Fibroblast of mammary gland (primary cell): ENCODE data around the gene CIITA.

Source experiments
- DNase-seq: peaks from one replicate; pipeline ENCODE4 v3.0.0-alpha.2; 2010; ENCODE audit warnings: low read depth
- H3K4me3 ChIP-seq: 2 replicates; pipeline ENCODE4 v1.5.1; 2011; ENCODE audit warnings: low read depth, mild to moderate bottlenecking, low read length, moderate library complexity; ENCODE audit not compliant: control insufficient read depth
- CTCF ChIP-seq: conservative IDR thresholded peaks from 2 replicates; pipeline ENCODE4 v1.5.1; 2011; ENCODE audit warnings: low read depth, low read length, inconsistent platforms; ENCODE audit not compliant: control insufficient read depth, insufficient read depth

CIITA gene

GRCh38 chr16:10852286-10852685, 24.7 kb upstream of the CIITA start:
- TF ChIP-seq CTCF, result no peak
- H3K4me3 ChIP-seq, result no peak overlapping the region
- no peak for DNase-seq

- DNase-seq, result no peak
- no peak overlapping the region for H3K4me3 ChIP-seq
- TF ChIP-seq CTCF, result no peak
Observed at GRCh38 chr16:10852948-10853347, 24.1 kb upstream of the CIITA start.

- TF ChIP-seq CTCF, result no peak
- DNase-seq, result no peak
- H3K4me3 ChIP-seq, result no peak overlapping the region
Observed at GRCh38 chr16:10856042-10856441, 21.0 kb upstream of the CIITA start.

- TF ChIP-seq CTCF, result no peak
- no peak overlapping the region for H3K4me3 ChIP-seq
- DNase-seq, result no peak
Observed at GRCh38 chr16:10858203-10858602, 18.8 kb upstream of the CIITA start.

- no peak overlapping the region for H3K4me3 ChIP-seq
- no peak for DNase-seq
- TF ChIP-seq CTCF, result no peak
Observed at GRCh38 chr16:10859020-10859419, 18.0 kb upstream of the CIITA start.

GRCh38 chr16:10859658-10860057, 17.3 kb upstream of the CIITA start:
- no peak for TF ChIP-seq CTCF
- DNase-seq, result no peak
- no peak overlapping the region for H3K4me3 ChIP-seq

GRCh38 chr16:10862438-10862837, 14.6 kb upstream of the CIITA start:
- no peak overlapping the region for H3K4me3 ChIP-seq
- DNase-seq, result peak; percentile 88
- TF ChIP-seq CTCF, result no peak
